ENCODE measurements around the gene CHMP2A. TPM values are rescaled to one million over a fixed set of nuclear protein-coding genes. Genes with fewer than 3 reads are reported as not detected.

CHMP2A gene
- total and polyA plus RNA-seq, 2 of the 8 experiments (the other 6 are each of a cell fraction or from before 2014, with no cell fraction given), result 70.0 to 132 TPM

GRCh38 chr19:58549664-58550361 lies 5.1 kb downstream of the CHMP2A start:
- no peaks in the 10 kb centered on the region for H3K9me3 ChIP-seq (ENCODE audit: insufficient read depth in 2 of 2, low read depth in 1 of 2, low read length in 1 of 2)
- H3K56ac ChIP-seq (replicated peaks; ENCODE audit: insufficient read length, low read depth, low read length), result no peak overlapping the region
- H3K4me3 ChIP-seq (ENCODE audit: extremely low read depth in 1 of 4, insufficient read depth in 2 of 4, low read depth in 3 of 4, low read length in 4 of 4), result no peak overlapping the region
- peak overlapping the region; percentile 11; the same call in 1 of the 2 replicates for H4K8ac ChIP-seq (ENCODE audit: extremely low read depth, insufficient read depth, low read length)
- no peak overlapping the region for H3K27ac ChIP-seq (ENCODE audit: low read depth, low read length)
- no peak overlapping the region for H4K91ac ChIP-seq (replicated peaks; ENCODE audit: insufficient read length, low read length)
- H3K36me3 ChIP-seq (ENCODE audit: control insufficient read depth in 2 of 4, insufficient read depth in 4 of 4, low read length in 3 of 4), result peaks cover 42 to 73% (median 59%) of the 10 kb centered on the region in 4 experiments
- H3K4ac ChIP-seq (replicated peaks; ENCODE audit: insufficient read length, low read depth, low read length), result no peak overlapping the region
- no peak overlapping the region for H2AFZ ChIP-seq (ENCODE audit: low read length)
- no peak for DNase-seq (ENCODE audit: low read depth in 1 of 2, low spot score in 2 of 2)
- H3K4me2 ChIP-seq (ENCODE audit: insufficient read depth in 1 of 2, low read depth in 2 of 2, low read length in 2 of 2), result no peak overlapping the region
- H4K20me1 ChIP-seq (replicated peaks in 1 of 2; ENCODE audit: control insufficient read depth in 1 of 2, insufficient read depth in 2 of 2, low read length in 2 of 2), result peaks cover 40 to 57% of the 10 kb centered on the region in 2 experiments
- H3K79me2 ChIP-seq (ENCODE audit: control insufficient read depth in 1 of 2, insufficient read depth in 2 of 2, low read length in 2 of 2), result peaks cover 27 to 47% of the 10 kb centered on the region in 2 experiments
- H3K79me1 ChIP-seq (ENCODE audit: low read depth, low read length), result peaks cover 22% of the 10 kb centered on the region
- no peak overlapping the region for H4K5ac ChIP-seq (ENCODE audit: insufficient read length, low read depth, low read length)
- H3K27me3 ChIP-seq (replicated peaks in 1 of 4; ENCODE audit: control insufficient read depth in 3 of 4, extremely low read depth in 1 of 4, insufficient read depth in 3 of 4, low read length in 3 of 4), result no peaks in the 10 kb centered on the region
- H2BK20ac ChIP-seq (ENCODE audit: low read length), result no peak overlapping the region
- H3K23ac ChIP-seq (ENCODE audit: insufficient read length), result no peak overlapping the region
- H2AK5ac ChIP-seq (ENCODE audit: low read depth, low read length), result no peak overlapping the region
- no peak overlapping the region for H3K18ac ChIP-seq (ENCODE audit: extremely low read depth, low read length)
- no peak overlapping the region; the same call in 1 of the 2 replicates for H2BK5ac ChIP-seq (ENCODE audit: low read depth, low read length)
- H3K9ac ChIP-seq (replicated peaks in 1 of 4; ENCODE audit: extremely low read depth in 1 of 4, low read depth in 3 of 4, low read length in 3 of 4), result no peak overlapping the region
- FAIRE-seq, result no peak
- H3K4me1 ChIP-seq (replicated peaks in 1 of 4; ENCODE audit: control insufficient read depth in 3 of 4, insufficient read depth in 4 of 4, low read length in 3 of 4), result peaks cover 3 to 19% (median 12%) of the 10 kb centered on the region in 4 experiments
- no peak overlapping the region for H3K14ac ChIP-seq (ENCODE audit: insufficient read length)
- no peak overlapping the region for H2BK12ac ChIP-seq (ENCODE audit: low read depth, low read length)
- peaks cover 21% of the 10 kb centered on the region for H3K23me2 ChIP-seq (ENCODE audit: low read depth, low read length)
- H2BK120ac ChIP-seq (replicated peaks; ENCODE audit: low read depth, low read length), result no peak overlapping the region
- 91% methylated on average over 11 of the region's 11 CpGs; no CpG with 5 or more reads in 1 of the 2 experiments for WGBS, 2 experiments (ENCODE audit: extremely low coverage in 1 of 2, insufficient coverage in 1 of 2, insufficient read length in 1 of 2, insufficient replicate concordance in 2 of 2, low coverage in 1 of 2, low lambda C conversion rate in 2 of 2, missing lambda C conversion rate in 1 of 2)
- ChIA-PET POLR2A (ENCODE audit: partially characterized antibody) (interaction anchor here (0.9 to 13.8 kb wide), 5 partner anchors 11 to 29 kb away, joined by 4 to 650 read pairs (median 6); partner anchors contain the start of genes MZF1, SLC27A5, UBE2M and ZBTB45), CTCF (ENCODE audit: partially characterized antibody) (interaction anchor here (1.2 to 3.8 kb wide), 3 partner anchors 12 to 211 kb away, joined by 3 to 26 read pairs (median 4); partner anchors contain the start of gene ZBTB45)
- H2BK15ac ChIP-seq (ENCODE audit: low read length), result no peak overlapping the region
- TF ChIP-seq CHD1 (IDR thresholded peaks at IDR 0.05; ENCODE audit: low read depth, low read length), result no peak
- TF ChIP-seq POLR2AphosphoS5 (IDR thresholded peaks at IDR 0.05; ENCODE audit: low read depth, low read length), result no peak
- TF ChIP-seq SP1 (IDR thresholded peaks at IDR 0.05; ENCODE audit: low read depth, low read length), result no peak
- no peak for TF ChIP-seq POU5F1 (IDR thresholded peaks at IDR 0.05; ENCODE audit: low read depth, low read length)
- TF ChIP-seq TAF7 (optimal IDR thresholded peaks at IDR 0.05; ENCODE audit: borderline replicate concordance, low read depth, low read length), result no peak
- no peak for TF ChIP-seq KDM5A (IDR thresholded peaks at IDR 0.05; ENCODE audit: low read length)
- no peak for TF ChIP-seq CBX5 (IDR thresholded peaks at IDR 0.05; ENCODE audit: low read depth, low read length)
- TF ChIP-seq BRCA1 (IDR thresholded peaks at IDR 0.05; ENCODE audit: low read depth, low read length), result no peak
- TF ChIP-seq E2F6 (IDR thresholded peaks at IDR 0.05), result no peak

Data from H1 (cell line).